Endothelial cell of umbilical vein (primary cell): ENCODE results near the gene ADARB2.

Source experiments
- EZH2 ChIP-seq: IDR thresholded peaks from 2 replicates; pipeline ENCODE4 v1.6.1; 2012; ENCODE audit warnings: borderline replicate concordance, low read depth, mild to moderate bottlenecking, moderate library complexity, low read length, inconsistent platforms; ENCODE audit not compliant: severe bottlenecking
- JUN ChIP-seq: IDR thresholded peaks from 2 replicates; pipeline ENCODE4 v1.6.1; 2011; ENCODE audit warnings: borderline replicate concordance, low read depth; ENCODE audit not compliant: insufficient read length, insufficient read depth
- MYC ChIP-seq: IDR thresholded peaks from one replicate; pipeline ENCODE4 v1.6.1; 2011; ENCODE audit warnings: mild to moderate bottlenecking, low read depth, low read length
- POLR2A ChIP-seq: IDR thresholded peaks from 2 replicates; pipeline ENCODE4 v1.6.1; 2012; ENCODE audit warnings: low read depth, mild to moderate bottlenecking, control low read depth, low read length
- TF ChIP-seq, protein P1 (sequence below), 2 donors: IDR thresholded peaks; 1 replicate in 1 of 2; 2 replicates in 1 of 2; pipeline ENCODE4 v1.5.1; 2011; ENCODE audit warnings: low read length in 2 of 2, mild to moderate bottlenecking in 2 of 2, moderate library complexity in 2 of 2, control low read depth in 1 of 2, inconsistent platforms in 1 of 2, low read depth in 1 of 2; ENCODE audit not compliant: insufficient read depth in 1 of 2; ENCODE audit errors: extremely low read depth in 1 of 2

DNA sequence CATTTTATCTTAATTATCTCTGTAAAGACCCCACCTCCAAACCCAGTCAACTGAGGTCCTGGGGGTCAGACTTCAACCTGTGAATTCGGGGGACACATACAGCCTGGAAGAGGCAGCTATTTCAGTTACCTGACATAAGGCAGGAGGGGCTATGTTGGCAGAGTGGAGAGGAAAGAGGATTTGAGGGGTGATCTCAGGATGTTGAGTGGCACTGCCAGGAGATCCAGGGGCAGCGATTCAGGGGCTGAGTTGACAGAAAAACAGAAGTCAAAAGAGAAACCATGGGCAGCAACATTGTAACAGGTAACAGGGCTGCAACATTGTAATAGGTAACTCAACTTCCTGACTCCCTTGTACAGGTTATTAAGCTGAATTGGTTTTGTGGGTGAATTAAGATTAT, 162.6 kb downstream of the ADARB2 start:
- TF ChIP-seq EZH2 (no peak), POLR2A (no peak), JUN (no peak), MYC (no peak)
- TF ChIP-seq, protein P1, sequence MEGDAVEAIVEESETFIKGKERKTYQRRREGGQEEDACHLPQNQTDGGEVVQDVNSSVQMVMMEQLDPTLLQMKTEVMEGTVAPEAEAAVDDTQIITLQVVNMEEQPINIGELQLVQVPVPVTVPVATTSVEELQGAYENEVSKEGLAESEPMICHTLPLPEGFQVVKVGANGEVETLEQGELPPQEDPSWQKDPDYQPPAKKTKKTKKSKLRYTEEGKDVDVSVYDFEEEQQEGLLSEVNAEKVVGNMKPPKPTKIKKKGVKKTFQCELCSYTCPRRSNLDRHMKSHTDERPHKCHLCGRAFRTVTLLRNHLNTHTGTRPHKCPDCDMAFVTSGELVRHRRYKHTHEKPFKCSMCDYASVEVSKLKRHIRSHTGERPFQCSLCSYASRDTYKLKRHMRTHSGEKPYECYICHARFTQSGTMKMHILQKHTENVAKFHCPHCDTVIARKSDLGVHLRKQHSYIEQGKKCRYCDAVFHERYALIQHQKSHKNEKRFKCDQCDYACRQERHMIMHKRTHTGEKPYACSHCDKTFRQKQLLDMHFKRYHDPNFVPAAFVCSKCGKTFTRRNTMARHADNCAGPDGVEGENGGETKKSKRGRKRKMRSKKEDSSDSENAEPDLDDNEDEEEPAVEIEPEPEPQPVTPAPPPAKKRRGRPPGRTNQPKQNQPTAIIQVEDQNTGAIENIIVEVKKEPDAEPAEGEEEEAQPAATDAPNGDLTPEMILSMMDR (IDR thresholded peaks at IDR 0.05; ENCODE audit: extremely low read depth in 1 of 2, insufficient read depth in 1 of 2, low read depth in 1 of 2, low read length in 2 of 2) = no peak
